GM12878 (cell line): ENCODE measurements around the gene ANHX. TPM values are rescaled to one million over a fixed set of nuclear protein-coding genes. Genes with fewer than 3 reads are reported as not detected.

Experiments
- ATAC-seq: fragments of 200-7000 bp; cut with Tn5 transposase; 3 replicates; pipeline ENCODE4 v1.9.1; 2020; ENCODE audit warnings: mild to moderate bottlenecking, moderate library complexity
- BruUV-seq: library from RNA; stranded (reverse); fragments of 400-500 nt; replicated peaks from 2 replicates; lab custom pipeline; 2021; lab: Mats Ljungman, UMichigan
- CTCF ChIA-PET: fragments of 300-600 bp; sonication (Branson Sonifier 250); formaldehyde crosslinking; extraction: SDS; loops from one replicate; lab custom pipeline; 2021; ENCODE audit warnings: inconsistent platforms; lab: Yijun Ruan, JAX
- POLR2A ChIA-PET: fragments of 350-600 bp; formaldehyde crosslinking; extraction: SDS; loops from one replicate; lab custom pipeline; 2021; ENCODE audit warnings: inconsistent platforms; lab: Charles Lee
- RAD21 ChIA-PET: fragments of 300-600 bp; sonication (Branson Sonifier 250); formaldehyde crosslinking; loops from one replicate; lab custom pipeline; 2023; ENCODE audit warnings: antibody characterized with exemption; ENCODE audit not compliant: unreplicated experiment; lab: Charles Lee
- SMC1A ChIA-PET: fragments of 300-600 bp; sonication (Branson Sonifier 250); formaldehyde crosslinking; loops from one replicate; lab custom pipeline; 2023; ENCODE audit not compliant: unreplicated experiment, uncharacterized antibody; lab: Charles Lee
- DNase-seq: peaks from one replicate; pipeline ENCODE4 v3.0.0-alpha.2; 2011; ENCODE audit warnings: low read depth, low spot score
- FAIRE-seq: peaks from 3 replicates; lab custom pipeline; 2011; peaks lifted over from hg19 to GRCh38; lab: Jason Lieb, UNC
- H2AFZ ChIP-seq: 2 replicates; pipeline ENCODE4 v1.6.0; 2011; ENCODE audit warnings: low read depth, low read length, control low read depth; ENCODE audit not compliant: control insufficient read depth
- H3K27ac ChIP-seq: 2 replicates; pipeline ENCODE4 v1.5.1; 2011; ENCODE audit warnings: control low read depth; ENCODE audit not compliant: control insufficient read depth, insufficient read depth
- H3K27me3 ChIP-seq, 2 experiments: replicated peaks in 1 of 2; 2 replicates each; pipeline versions ENCODE4 v1.6.0 to v1.6.1; 2011; ENCODE audit warnings: low read length in 1 of 2; ENCODE audit not compliant: control insufficient read depth in 2 of 2, insufficient read depth in 2 of 2
- H3K36me3 ChIP-seq, 2 experiments: 2 replicates each; pipeline ENCODE4 v1.5.1; 2011; ENCODE audit warnings: low read length in 1 of 2; ENCODE audit not compliant: control insufficient read depth in 2 of 2, insufficient read depth in 2 of 2
- H3K4me1 ChIP-seq: 2 replicates; pipeline ENCODE4 v1.6.1; 2011; ENCODE audit warnings: mild to moderate bottlenecking, low read length, moderate library complexity, mixed read lengths; ENCODE audit not compliant: control insufficient read depth, insufficient read depth
- H3K4me2 ChIP-seq: 2 replicates; pipeline ENCODE4 v1.6.0; 2011; ENCODE audit warnings: control low read depth; ENCODE audit not compliant: control insufficient read depth, insufficient read depth
- H3K4me3 ChIP-seq: fragments of 200-600 bp; sonication (generic); 2 replicates; pipeline ENCODE4 v1.5.1; 2016
- H3K79me2 ChIP-seq: 2 replicates; pipeline ENCODE4 v1.6.0; 2011; ENCODE audit warnings: low read length; ENCODE audit not compliant: control insufficient read depth, insufficient read depth
- H3K9ac ChIP-seq: 2 replicates; pipeline ENCODE4 v1.8.0; 2011; ENCODE audit warnings: low read length, control low read depth, mixed read lengths; ENCODE audit not compliant: control insufficient read depth, insufficient read depth
- H3K9me3 ChIP-seq: replicated peaks from 3 replicates; pipeline ENCODE4 v1.5.1; 2011; ENCODE audit warnings: mild to moderate bottlenecking, low read length; ENCODE audit not compliant: control insufficient read depth, insufficient read depth
- H4K20me1 ChIP-seq: 2 replicates; pipeline ENCODE4 v1.6.0; 2011; ENCODE audit not compliant: control insufficient read depth, insufficient read depth
- BACH1 ChIP-seq: fragments of 450-650 bp; IDR thresholded peaks from 2 replicates; pipeline ENCODE4 v1.6.1; 2017; ENCODE audit warnings: mild to moderate bottlenecking, borderline replicate concordance
- FOXM1 ChIP-seq: IDR thresholded peaks from 2 replicates; pipeline ENCODE4 v1.6.1; 2012; ENCODE audit warnings: low read depth, mild to moderate bottlenecking, inconsistent platforms, low read length, moderate library complexity
- KAT2A ChIP-seq: conservative IDR thresholded peaks from 2 replicates; pipeline ENCODE4 v1.6.1; 2011; ENCODE audit warnings: low read depth, low read length; ENCODE audit not compliant: control insufficient read depth
- NBN ChIP-seq: fragments of 450-650 bp; IDR thresholded peaks from 2 replicates; pipeline ENCODE4 v1.6.1; 2016
- POU2F2 ChIP-seq: IDR thresholded peaks from 3 replicates; pipeline ENCODE4 v1.6.1; 2011; ENCODE audit warnings: low read depth, mild to moderate bottlenecking, low read length, borderline replicate concordance
- RUNX3 ChIP-seq: IDR thresholded peaks from 2 replicates; pipeline ENCODE4 v1.6.1; 2012; ENCODE audit warnings: low read length, inconsistent platforms
- TCF3 ChIP-seq: IDR thresholded peaks from 2 replicates; pipeline ENCODE4 v1.6.1; 2012; ENCODE audit warnings: low read depth, mild to moderate bottlenecking, low read length, borderline replicate concordance; ENCODE audit not compliant: insufficient read depth
- WGBS: methylation state at CpG from one replicate; pipeline ENCODE4 v1.1.6; 2016; ENCODE audit warnings: low lambda C conversion rate; ENCODE audit not compliant: insufficient replicate concordance, insufficient coverage; ENCODE audit errors: missing lambda C conversion rate; 5-methylcytosine and 5-hydroxymethylcytosine counted together
- in situ Hi-C: fragments of 300-500 bp; cut with MboI; formaldehyde crosslinking; loops from 9 replicates; pipeline ENCODE4 v1.14.3; 2018; ENCODE audit warnings: mixed read lengths
- intact Hi-C: fragments of 100-400 bp; cut with micrococcal nuclease; formaldehyde crosslinking; loops from one replicate; pipeline ENCODE4 v1.14.2; 2022; ENCODE audit not compliant: unreplicated experiment
- polyA plus RNA-seq, 11 experiments: library from polyadenylated mRNA; depleted of rRNA in 4 of 11; unstranded in 6 of 11; stranded (reverse) in 5 of 11; fragments of >200 nt; fragmentation: Nextera tagmentation in 4 of 11; fragmentation: Illumina TruSeq in 1 of 11; extraction: Ambion mirVana in 4 of 11; extraction: Trizol in 1 of 11; gene quantifications; 1 replicate in 1 of 11; 2 replicates in 10 of 11; pipeline versions ENCODE4 v1.2.1 to v1.2.3, GENCODE V29; 2011 to 2016; ENCODE audit warnings: inconsistent platforms in 2 of 11, missing spikeins in 2 of 11, low read depth in 1 of 11
- total RNA-seq, 4 experiments: library from RNA; depleted of rRNA in 3 of 4; stranded (reverse); fragments of >200 nt in 3 of 4; fragmentation: Illumina TruSeq in 1 of 4; extraction: Trizol in 1 of 4; gene quantifications; 2 replicates each; pipeline versions ENCODE4 v1.2.1 to v1.2.3, GENCODE V29; 2013 to 2021
- TF ChIP-seq, protein P1 (sequence below): fragments of 150-350 bp; IDR thresholded peaks from 2 replicates; pipeline ENCODE4 v1.6.1; 2014; ENCODE audit warnings: mild to moderate bottlenecking, low read depth, low read length
- TF ChIP-seq, protein P2 (sequence below): fragments of 450-650 bp; conservative IDR thresholded peaks from 2 replicates; pipeline ENCODE4 v1.6.1; 2017; ENCODE audit warnings: mild to moderate bottlenecking, moderate library complexity

ANHX gene
- total and polyA plus RNA-seq, 10 of the 15 experiments (the other 5 are each of a cell fraction or from before 2014, with no cell fraction given) = not detected

DNA sequence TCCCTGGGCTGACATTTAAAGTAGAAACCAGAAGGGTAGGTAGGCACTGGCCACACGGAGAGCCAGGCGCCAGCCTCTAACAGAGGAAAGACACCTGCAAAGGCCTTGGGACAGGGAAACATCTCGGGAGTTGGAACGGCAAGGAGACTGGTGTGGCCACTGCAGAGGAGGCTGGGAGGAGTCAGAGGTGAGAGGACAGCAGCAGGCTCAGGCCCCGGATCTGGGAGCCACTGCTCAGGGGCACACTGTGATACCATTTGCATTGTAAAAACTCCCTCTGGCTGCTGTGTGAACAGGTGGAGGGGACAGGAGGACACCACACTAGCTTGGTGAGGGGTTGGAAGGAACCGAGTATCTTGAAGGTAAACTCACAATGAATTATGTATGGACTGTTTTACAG, 2.7 kb downstream of the ANHX start:
- SMC1A ChIA-PET = no interaction called here

More for the DNA sequence above, 2.7 kb downstream of the ANHX start:
- POLR2A ChIA-PET = no interaction called here
- Histone ChIP-seq H3K79me2 (no peaks in the 10 kb centered on the region), H3K4me1 (no peaks in the 10 kb centered on the region), H3K36me3 (no peaks in the 10 kb centered on the region), H3K27ac (no peak overlapping the region)
- ATAC-seq (no peak), FAIRE-seq (no peak), DNase-seq (no peak)
- CTCF ChIA-PET = no interaction called here
- intact Hi-C loops = no loop called here
- TF ChIP-seq FOXM1 (no peak), TCF3 (no peak), BACH1 (no peak), KAT2A (no peak), NBN (no peak), POU2F2 (no peak), RUNX3 (no peak)
- TF ChIP-seq, protein P1, sequence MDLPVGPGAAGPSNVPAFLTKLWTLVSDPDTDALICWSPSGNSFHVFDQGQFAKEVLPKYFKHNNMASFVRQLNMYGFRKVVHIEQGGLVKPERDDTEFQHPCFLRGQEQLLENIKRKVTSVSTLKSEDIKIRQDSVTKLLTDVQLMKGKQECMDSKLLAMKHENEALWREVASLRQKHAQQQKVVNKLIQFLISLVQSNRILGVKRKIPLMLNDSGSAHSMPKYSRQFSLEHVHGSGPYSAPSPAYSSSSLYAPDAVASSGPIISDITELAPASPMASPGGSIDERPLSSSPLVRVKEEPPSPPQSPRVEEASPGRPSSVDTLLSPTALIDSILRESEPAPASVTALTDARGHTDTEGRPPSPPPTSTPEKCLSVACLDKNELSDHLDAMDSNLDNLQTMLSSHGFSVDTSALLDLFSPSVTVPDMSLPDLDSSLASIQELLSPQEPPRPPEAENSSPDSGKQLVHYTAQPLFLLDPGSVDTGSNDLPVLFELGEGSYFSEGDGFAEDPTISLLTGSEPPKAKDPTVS = no peak
- TF ChIP-seq, protein P2, sequence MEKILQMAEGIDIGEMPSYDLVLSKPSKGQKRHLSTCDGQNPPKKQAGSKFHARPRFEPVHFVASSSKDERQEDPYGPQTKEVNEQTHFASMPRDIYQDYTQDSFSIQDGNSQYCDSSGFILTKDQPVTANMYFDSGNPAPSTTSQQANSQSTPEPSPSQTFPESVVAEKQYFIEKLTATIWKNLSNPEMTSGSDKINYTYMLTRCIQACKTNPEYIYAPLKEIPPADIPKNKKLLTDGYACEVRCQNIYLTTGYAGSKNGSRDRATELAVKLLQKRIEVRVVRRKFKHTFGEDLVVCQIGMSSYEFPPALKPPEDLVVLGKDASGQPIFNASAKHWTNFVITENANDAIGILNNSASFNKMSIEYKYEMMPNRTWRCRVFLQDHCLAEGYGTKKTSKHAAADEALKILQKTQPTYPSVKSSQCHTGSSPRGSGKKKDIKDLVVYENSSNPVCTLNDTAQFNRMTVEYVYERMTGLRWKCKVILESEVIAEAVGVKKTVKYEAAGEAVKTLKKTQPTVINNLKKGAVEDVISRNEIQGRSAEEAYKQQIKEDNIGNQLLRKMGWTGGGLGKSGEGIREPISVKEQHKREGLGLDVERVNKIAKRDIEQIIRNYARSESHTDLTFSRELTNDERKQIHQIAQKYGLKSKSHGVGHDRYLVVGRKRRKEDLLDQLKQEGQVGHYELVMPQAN = no peak
- TF ChIP-seq, all 136 proteins: peak for 0
- in situ Hi-C loops = no loop called here
- Histone ChIP-seq H3K27me3 (no peaks in the 10 kb centered on the region), H3K9me3 (no peaks in the 10 kb centered on the region; the same call in 2 of the 3 replicates), H3K9ac (no peak overlapping the region), H3K4me2 (no peak overlapping the region), H4K20me1 (no peaks in the 10 kb centered on the region), H3K4me3 (no peak overlapping the region), H2AFZ (no peak overlapping the region)
- RAD21 ChIA-PET = no interaction called here
- no TSS peak for BruUV-seq
- WGBS = 27% methylated on average over 6 of the region's 6 CpGs
